HL-60 (cell line): Measurements from ENCODE around the gene PTK7.

Experiments used
- DNase-seq, 2 experiments: peaks; one replicate each; pipeline ENCODE4 v3.0.0-alpha.2; 2010 to 2020; ENCODE audit warnings: low read depth in 1 of 2, low spot score in 1 of 2
- H3K27ac ChIP-seq: fragments of 250-450 bp; sonication (Bioruptor Pico); replicated peaks from 2 replicates; pipeline ENCODE4 v1.5.1; 2020; ENCODE audit warnings: mild to moderate bottlenecking, moderate library complexity
- H3K27me3 ChIP-seq: fragments of 250-450 bp; sonication (Bioruptor Pico); 2 replicates; pipeline ENCODE4 v1.5.1; 2021; ENCODE audit warnings: mild to moderate bottlenecking, moderate library complexity; ENCODE audit not compliant: insufficient read depth, poor library complexity, severe bottlenecking
- H3K4me3 ChIP-seq: replicated peaks from 2 replicates; pipeline ENCODE4 v1.5.1; 2011; ENCODE audit warnings: mild to moderate bottlenecking, control low read depth, low read length; ENCODE audit not compliant: insufficient read depth
- CTCF ChIP-seq: IDR thresholded peaks from one replicate; pipeline ENCODE4 v1.5.1; 2011; ENCODE audit warnings: low read length, control low read depth, inconsistent platforms; ENCODE audit not compliant: insufficient read depth
- GABPA ChIP-seq: IDR thresholded peaks from 2 replicates; pipeline ENCODE4 v1.6.1; 2012; ENCODE audit warnings: low read depth
- POLR2AphosphoS5 ChIP-seq: IDR thresholded peaks from 2 replicates; pipeline ENCODE4 v1.6.1; 2012; ENCODE audit warnings: low read depth
- SPI1 ChIP-seq: IDR thresholded peaks from 2 replicates; pipeline ENCODE4 v1.6.1; 2012; ENCODE audit warnings: low read depth, mild to moderate bottlenecking, borderline replicate concordance
- TF ChIP-seq, protein P1 (sequence below): IDR thresholded peaks from 2 replicates; pipeline ENCODE4 v1.6.1; 2012; ENCODE audit warnings: low read depth; ENCODE audit not compliant: insufficient replicate concordance

The PTK7 gene

DNA sequence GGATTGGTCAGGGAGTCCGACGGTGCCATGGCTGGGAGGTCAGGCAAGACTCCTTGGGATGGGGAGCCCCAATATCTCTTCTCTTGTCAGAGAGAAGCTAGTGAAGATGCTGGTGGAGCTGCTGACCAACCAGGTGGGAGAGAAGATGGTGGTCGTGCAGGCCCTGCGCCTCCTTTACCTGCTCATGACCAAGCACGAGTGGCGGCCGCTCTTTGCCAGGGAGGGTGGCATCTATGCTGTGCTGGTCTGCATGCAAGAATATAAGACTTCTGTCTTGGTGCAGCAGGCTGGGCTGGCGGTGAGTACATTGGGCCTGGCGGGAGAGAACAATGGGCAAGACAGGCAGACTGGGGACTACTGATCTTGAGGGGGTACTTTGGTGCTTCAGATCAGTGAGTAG is 116.8 kb downstream of the PTK7 start:
- DNase-seq = no peak
- TF ChIP-seq CTCF (no peak), POLR2AphosphoS5 (no peak), SPI1 (no peak), GABPA (no peak)
- TF ChIP-seq, protein P1, sequence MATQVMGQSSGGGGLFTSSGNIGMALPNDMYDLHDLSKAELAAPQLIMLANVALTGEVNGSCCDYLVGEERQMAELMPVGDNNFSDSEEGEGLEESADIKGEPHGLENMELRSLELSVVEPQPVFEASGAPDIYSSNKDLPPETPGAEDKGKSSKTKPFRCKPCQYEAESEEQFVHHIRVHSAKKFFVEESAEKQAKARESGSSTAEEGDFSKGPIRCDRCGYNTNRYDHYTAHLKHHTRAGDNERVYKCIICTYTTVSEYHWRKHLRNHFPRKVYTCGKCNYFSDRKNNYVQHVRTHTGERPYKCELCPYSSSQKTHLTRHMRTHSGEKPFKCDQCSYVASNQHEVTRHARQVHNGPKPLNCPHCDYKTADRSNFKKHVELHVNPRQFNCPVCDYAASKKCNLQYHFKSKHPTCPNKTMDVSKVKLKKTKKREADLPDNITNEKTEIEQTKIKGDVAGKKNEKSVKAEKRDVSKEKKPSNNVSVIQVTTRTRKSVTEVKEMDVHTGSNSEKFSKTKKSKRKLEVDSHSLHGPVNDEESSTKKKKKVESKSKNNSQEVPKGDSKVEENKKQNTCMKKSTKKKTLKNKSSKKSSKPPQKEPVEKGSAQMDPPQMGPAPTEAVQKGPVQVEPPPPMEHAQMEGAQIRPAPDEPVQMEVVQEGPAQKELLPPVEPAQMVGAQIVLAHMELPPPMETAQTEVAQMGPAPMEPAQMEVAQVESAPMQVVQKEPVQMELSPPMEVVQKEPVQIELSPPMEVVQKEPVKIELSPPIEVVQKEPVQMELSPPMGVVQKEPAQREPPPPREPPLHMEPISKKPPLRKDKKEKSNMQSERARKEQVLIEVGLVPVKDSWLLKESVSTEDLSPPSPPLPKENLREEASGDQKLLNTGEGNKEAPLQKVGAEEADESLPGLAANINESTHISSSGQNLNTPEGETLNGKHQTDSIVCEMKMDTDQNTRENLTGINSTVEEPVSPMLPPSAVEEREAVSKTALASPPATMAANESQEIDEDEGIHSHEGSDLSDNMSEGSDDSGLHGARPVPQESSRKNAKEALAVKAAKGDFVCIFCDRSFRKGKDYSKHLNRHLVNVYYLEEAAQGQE = no peak
- Histone ChIP-seq H3K27me3 (no peaks in the 10 kb centered on the region), H3K4me3 (no peak overlapping the region), H3K27ac (no peak overlapping the region)

DNA sequence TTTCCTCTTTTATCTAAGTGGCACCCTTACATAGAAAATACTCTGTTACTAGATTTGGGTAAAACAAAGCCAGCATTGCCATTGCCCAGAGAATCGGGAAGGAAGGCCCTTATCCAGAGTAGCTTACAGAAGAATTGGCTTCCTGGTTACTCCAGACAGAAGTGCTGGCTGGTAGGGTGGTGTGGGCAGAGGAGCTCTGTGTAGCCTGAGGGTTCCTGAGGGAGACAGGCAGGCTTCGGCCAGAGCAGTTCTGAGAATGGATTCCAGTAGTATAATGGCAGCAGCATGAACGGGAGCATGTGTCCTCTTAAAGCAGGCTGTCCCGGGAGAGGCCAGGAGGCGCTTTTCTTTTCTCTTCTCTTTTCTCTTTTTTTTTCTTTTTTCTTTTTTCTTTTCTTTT is 117.8 kb downstream of the PTK7 start:
- TF ChIP-seq, protein P1 = no peak
- TF ChIP-seq SPI1 (no peak), GABPA (no peak), POLR2AphosphoS5 (no peak), CTCF (no peak)
- no peak overlapping the region for H3K4me3 ChIP-seq
- no peak for DNase-seq

GRCh38 chr6:43196337-43196736 is 120.2 kb downstream of the PTK7 start:
- TF ChIP-seq GABPA = no peak
- TF ChIP-seq, protein P1 = no peak
- TF ChIP-seq SPI1 = no peak
- no peak for TF ChIP-seq CTCF
- TF ChIP-seq POLR2AphosphoS5 = no peak
- no peak overlapping the region for H3K27ac ChIP-seq
- DNase-seq = no peak
- H3K27me3 ChIP-seq = no peaks in the 10 kb centered on the region
- H3K4me3 ChIP-seq = no peak overlapping the region

More for the DNA sequence above, 117.8 kb downstream of the PTK7 start:
- Histone ChIP-seq H3K27ac (no peak overlapping the region), H3K27me3 (no peaks in the 10 kb centered on the region)
